NT2/D1 (cell line): ENCODE measurements around the gene TSHZ3.

Experiments used
- SUZ12 ChIP-seq: IDR thresholded peaks from 2 replicates; pipeline ENCODE4 v1.6.1; 2011; ENCODE audit not compliant: insufficient read length, insufficient read depth; ENCODE audit errors: extremely low read depth
- YY1 ChIP-seq: IDR thresholded peaks from 2 replicates; pipeline ENCODE4 v1.6.1; 2011; ENCODE audit not compliant: insufficient read length, insufficient read depth

DNA sequence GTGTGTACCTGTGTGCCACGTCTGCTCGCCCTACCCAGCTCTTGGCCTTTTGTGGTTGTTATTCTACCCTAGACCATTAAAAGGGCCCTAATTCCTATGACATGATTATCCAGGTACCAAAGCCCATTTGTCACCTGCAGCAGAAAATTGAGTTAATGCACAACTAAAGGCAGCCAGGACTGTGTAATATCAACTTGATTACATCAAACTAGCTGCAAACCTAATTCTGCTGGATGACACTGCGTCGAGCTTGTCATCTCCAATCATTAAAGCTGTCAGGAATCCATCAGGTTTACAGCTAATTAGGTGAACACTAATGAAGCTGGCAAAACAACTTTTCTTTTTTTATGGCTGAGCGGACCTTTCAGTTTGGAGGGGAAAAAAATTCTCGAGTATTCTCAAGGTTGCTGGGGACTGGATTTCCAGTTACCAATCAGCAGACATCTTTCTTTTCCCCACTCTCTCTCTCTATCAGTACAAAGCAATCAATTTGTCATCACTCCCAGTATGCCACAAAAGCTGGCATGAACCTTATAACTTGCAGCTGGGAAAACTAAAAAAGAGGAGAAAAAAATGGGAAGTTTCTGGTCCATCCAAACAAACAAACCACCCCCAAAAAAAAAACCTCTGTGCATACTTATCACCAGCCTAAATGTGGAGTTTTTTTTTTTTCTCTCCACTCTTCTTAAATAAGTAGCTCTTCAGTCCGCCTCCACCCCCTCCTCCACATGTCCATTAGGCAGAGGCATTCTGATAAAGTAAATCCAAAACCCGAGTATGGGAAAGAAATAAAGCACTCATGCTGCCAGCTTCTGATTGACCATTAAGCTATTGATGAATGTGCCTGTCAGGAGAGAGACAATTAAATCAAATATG is 2.8 kb downstream of the TSHZ3 start:
- no peak for TF ChIP-seq SUZ12
- TF ChIP-seq YY1 = no peak
